K562 (cell line): Measurements from ENCODE around the gene CDH1. TPM values are rescaled to one million over a fixed set of nuclear protein-coding genes. Genes with fewer than 3 reads are reported as not detected.

ENCODE experiments used
- CCAR2 ChIP-seq: fragments of 200-400 bp; formaldehyde crosslinking; IDR thresholded peaks from 2 replicates; pipeline ENCODE4 v1.6.1; 2017; ENCODE audit warnings: mild to moderate bottlenecking, low read depth, low read length
- CXXC5 ChIP-seq: fragments of 250-450 bp; sonication (Bioruptor Pico); IDR thresholded peaks from 2 replicates; pipeline ENCODE4 v1.8.0; 2022; ENCODE audit warnings: inconsistent platforms, mild to moderate bottlenecking, moderate library complexity
- EHMT2 ChIP-seq: fragments of 450-650 bp; IDR thresholded peaks from 2 replicates; pipeline ENCODE4 v1.6.1; 2018; ENCODE audit warnings: antibody characterized with exemption
- MCM2 ChIP-seq: fragments of 450-650 bp; IDR thresholded peaks from 2 replicates; pipeline ENCODE4 v1.6.1; 2017; ENCODE audit warnings: low read depth, mild to moderate bottlenecking
- NRF1 ChIP-seq, 2 experiments: fragments of 450-650 bp; IDR thresholded peaks in 1 of 2; conservative IDR thresholded peaks in 1 of 2; 2 replicates each; pipeline ENCODE4 v1.6.1; 2014; ENCODE audit warnings: mild to moderate bottlenecking in 2 of 2
- SAFB2 ChIP-seq: fragments of 200-400 bp; formaldehyde crosslinking; IDR thresholded peaks from 2 replicates; pipeline ENCODE4 v1.6.1; 2018; ENCODE audit warnings: borderline replicate concordance, low read length, low read depth, moderate library complexity; ENCODE audit not compliant: severe bottlenecking
- STAG1 ChIP-seq: sonication (generic); formaldehyde crosslinking; IDR thresholded peaks from 2 replicates; pipeline ENCODE4 v1.5.0; 2020; ENCODE audit warnings: missing genetic modification reagents, borderline replicate concordance
- TCF7 ChIP-seq: sonication (generic); IDR thresholded peaks from 2 replicates; pipeline ENCODE4 v1.6.1; 2016; ENCODE audit warnings: antibody characterized with exemption, borderline replicate concordance
- polyA plus RNA-seq, 8 experiments: library from polyadenylated mRNA; depleted of rRNA in 4 of 8; stranded (reverse) in 5 of 8; unstranded in 3 of 8; fragments of >200 nt; fragmentation: Nextera tagmentation in 2 of 8; fragmentation: Illumina TruSeq in 1 of 8; extraction: Ambion mirVana in 2 of 8; extraction: Trizol in 1 of 8; gene quantifications; 2 replicates each; pipeline versions ENCODE4 v1.2.1 to v1.2.3, GENCODE V29; 2011 to 2014; ENCODE audit warnings: inconsistent platforms in 1 of 8, missing spikeins in 1 of 8
- total RNA-seq, 7 experiments: library from RNA; depleted of rRNA in 6 of 7; stranded (reverse); fragments of >200 nt in 6 of 7; fragmentation: Illumina TruSeq in 2 of 7; extraction: Trizol in 2 of 7; gene quantifications; 2 replicates each; pipeline versions ENCODE4 v1.2.1 to v1.2.3, GENCODE V29; 2011 to 2021; ENCODE audit warnings: low replicate concordance in 1 of 7
- TF ChIP-seq, protein P1 (sequence below): fragments of 250-450 bp; sonication (Bioruptor Pico); IDR thresholded peaks from 2 replicates; pipeline ENCODE4 v1.8.0; 2022; ENCODE audit warnings: inconsistent platforms
- TF ChIP-seq, protein P2 (sequence below): fragments of 450-650 bp; IDR thresholded peaks from 2 replicates; pipeline ENCODE4 v1.6.1; 2016; ENCODE audit warnings: low read depth, mild to moderate bottlenecking, moderate library complexity
- TF ChIP-seq, protein P3 (sequence below), 2 experiments: fragments of 450-650 bp in 1 of 2; sonication (generic) in 1 of 2; formaldehyde crosslinking in 1 of 2; IDR thresholded peaks; 2 replicates each; pipeline versions ENCODE4 v1.7.1 to v1.9.0; 2016 to 2022; ENCODE audit warnings: inconsistent platforms in 1 of 2, mild to moderate bottlenecking in 1 of 2, missing genetic modification reagents in 1 of 2
- TF ChIP-seq, protein P4 (sequence below): sonication (generic); formaldehyde crosslinking; IDR thresholded peaks from 2 replicates; pipeline ENCODE4 v1.8.1; 2023; ENCODE audit warnings: mild to moderate bottlenecking, missing genetic modification reagents

Gene CDH1
- total and polyA plus RNA-seq, 9 of the 15 experiments (the other 6 are each of a cell fraction or from before 2014, with no cell fraction given): 0.01 to 0.69 TPM; not detected in 7

DNA sequence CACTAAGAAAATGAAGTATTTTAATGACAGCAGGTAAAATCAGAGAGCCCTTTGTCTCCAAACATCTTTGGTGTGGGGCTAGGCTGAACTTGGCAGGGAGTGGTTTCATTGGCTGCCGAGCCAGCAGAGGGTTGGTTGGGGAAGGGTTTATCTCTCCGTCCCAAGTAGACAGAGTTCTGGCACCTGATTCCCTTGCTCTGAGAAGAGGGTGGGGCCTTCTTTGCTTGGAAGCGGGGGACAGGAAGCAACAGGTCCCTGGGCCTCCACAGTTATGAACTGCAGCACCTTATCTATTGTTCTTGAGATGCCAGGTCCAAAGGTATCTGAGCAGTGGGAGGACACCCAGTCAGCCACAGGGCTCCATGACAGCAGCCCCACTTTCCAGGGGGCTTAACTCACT, 12.3 kb upstream of the CDH1 start (continued):
- TF ChIP-seq, protein P1, sequence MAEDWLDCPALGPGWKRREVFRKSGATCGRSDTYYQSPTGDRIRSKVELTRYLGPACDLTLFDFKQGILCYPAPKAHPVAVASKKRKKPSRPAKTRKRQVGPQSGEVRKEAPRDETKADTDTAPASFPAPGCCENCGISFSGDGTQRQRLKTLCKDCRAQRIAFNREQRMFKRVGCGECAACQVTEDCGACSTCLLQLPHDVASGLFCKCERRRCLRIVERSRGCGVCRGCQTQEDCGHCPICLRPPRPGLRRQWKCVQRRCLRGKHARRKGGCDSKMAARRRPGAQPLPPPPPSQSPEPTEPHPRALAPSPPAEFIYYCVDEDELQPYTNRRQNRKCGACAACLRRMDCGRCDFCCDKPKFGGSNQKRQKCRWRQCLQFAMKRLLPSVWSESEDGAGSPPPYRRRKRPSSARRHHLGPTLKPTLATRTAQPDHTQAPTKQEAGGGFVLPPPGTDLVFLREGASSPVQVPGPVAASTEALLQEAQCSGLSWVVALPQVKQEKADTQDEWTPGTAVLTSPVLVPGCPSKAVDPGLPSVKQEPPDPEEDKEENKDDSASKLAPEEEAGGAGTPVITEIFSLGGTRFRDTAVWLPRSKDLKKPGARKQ (CRISPR knock-in tag): no peak
- TF ChIP-seq CXXC5 (CRISPR knock-in tag): peak; percentile 35; the same call in 1 of the 2 replicates
- peak; percentile 14 to 25; a peak in 1 of 4 replicates for TF ChIP-seq NRF1 (conservative IDR thresholded peaks at IDR 0.05 in 1 of 2, IDR thresholded peaks at IDR 0.05 in 1 of 2)
- TF ChIP-seq TCF7: no peak
- TF ChIP-seq, protein P2, sequence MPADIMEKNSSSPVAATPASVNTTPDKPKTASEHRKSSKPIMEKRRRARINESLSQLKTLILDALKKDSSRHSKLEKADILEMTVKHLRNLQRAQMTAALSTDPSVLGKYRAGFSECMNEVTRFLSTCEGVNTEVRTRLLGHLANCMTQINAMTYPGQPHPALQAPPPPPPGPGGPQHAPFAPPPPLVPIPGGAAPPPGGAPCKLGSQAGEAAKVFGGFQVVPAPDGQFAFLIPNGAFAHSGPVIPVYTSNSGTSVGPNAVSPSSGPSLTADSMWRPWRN: no peak
- TF ChIP-seq STAG1 (CRISPR knock-in tag): no peak
- no peak for TF ChIP-seq MCM2
- no peak for TF ChIP-seq CCAR2
- TF ChIP-seq, protein P3, sequence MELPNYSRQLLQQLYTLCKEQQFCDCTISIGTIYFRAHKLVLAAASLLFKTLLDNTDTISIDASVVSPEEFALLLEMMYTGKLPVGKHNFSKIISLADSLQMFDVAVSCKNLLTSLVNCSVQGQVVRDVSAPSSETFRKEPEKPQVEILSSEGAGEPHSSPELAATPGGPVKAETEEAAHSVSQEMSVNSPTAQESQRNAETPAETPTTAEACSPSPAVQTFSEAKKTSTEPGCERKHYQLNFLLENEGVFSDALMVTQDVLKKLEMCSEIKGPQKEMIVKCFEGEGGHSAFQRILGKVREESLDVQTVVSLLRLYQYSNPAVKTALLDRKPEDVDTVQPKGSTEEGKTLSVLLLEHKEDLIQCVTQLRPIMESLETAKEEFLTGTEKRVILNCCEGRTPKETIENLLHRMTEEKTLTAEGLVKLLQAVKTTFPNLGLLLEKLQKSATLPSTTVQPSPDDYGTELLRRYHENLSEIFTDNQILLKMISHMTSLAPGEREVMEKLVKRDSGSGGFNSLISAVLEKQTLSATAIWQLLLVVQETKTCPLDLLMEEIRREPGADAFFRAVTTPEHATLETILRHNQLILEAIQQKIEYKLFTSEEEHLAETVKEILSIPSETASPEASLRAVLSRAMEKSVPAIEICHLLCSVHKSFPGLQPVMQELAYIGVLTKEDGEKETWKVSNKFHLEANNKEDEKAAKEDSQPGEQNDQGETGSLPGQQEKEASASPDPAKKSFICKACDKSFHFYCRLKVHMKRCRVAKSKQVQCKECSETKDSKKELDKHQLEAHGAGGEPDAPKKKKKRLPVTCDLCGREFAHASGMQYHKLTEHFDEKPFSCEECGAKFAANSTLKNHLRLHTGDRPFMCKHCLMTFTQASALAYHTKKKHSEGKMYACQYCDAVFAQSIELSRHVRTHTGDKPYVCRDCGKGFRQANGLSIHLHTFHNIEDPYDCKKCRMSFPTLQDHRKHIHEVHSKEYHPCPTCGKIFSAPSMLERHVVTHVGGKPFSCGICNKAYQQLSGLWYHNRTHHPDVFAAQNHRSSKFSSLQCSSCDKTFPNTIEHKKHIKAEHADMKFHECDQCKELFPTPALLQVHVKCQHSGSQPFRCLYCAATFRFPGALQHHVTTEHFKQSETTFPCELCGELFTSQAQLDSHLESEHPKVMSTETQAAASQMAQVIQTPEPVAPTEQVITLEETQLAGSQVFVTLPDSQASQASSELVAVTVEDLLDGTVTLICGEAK (IDR thresholded peaks at IDR 0.05): no peak
- TF ChIP-seq, protein P3 (CRISPR knock-in tag; IDR thresholded peaks at IDR 0.05): no peak
- TF ChIP-seq, protein P4, sequence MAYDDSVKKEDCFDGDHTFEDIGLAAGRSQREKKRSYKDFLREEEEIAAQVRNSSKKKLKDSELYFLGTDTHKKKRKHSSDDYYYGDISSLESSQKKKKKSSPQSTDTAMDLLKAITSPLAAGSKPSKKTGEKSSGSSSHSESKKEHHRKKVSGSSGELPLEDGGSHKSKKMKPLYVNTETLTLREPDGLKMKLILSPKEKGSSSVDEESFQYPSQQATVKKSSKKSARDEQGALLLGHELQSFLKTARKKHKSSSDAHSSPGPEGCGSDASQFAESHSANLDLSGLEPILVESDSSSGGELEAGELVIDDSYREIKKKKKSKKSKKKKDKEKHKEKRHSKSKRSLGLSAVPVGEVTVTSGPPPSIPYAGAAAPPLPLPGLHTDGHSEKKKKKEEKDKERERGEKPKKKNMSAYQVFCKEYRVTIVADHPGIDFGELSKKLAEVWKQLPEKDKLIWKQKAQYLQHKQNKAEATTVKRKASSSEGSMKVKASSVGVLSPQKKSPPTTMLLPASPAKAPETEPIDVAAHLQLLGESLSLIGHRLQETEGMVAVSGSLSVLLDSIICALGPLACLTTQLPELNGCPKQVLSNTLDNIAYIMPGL (CRISPR knock-in tag): no peak
- TF ChIP-seq SAFB2: no peak
- no peak for TF ChIP-seq EHMT2
